ENCODE data around the gene ADAMTS6.

GRCh38 chr5:65141493-65141892 lies 340.2 kb downstream of the ADAMTS6 start:
- TF ChIP-seq CTCF (IDR thresholded peaks at IDR 0.05; ENCODE audit: low read depth, low read length, poor library complexity, severe bottlenecking): no peak
- TF ChIP-seq EZH2phosphoT487 (IDR thresholded peaks at IDR 0.05; ENCODE audit: borderline replicate concordance, low read length): no peak
